ENCODE measurements around the gene IQSEC2.

IQSEC2 gene

GRCh38 chrX:53316860-53317237 is 35.5 kb upstream of the IQSEC2 start:
- no peak overlapping the region for H3K4me3 ChIP-seq (ENCODE audit: low read length)
- H3K9ac ChIP-seq (ENCODE audit: low read length) = no peak overlapping the region
- H3K4me1 ChIP-seq (ENCODE audit: control insufficient read depth, insufficient read depth, low read length) = no peaks in the 10 kb centered on the region
- no peak overlapping the region for H3K27ac ChIP-seq (ENCODE audit: low read depth, low read length)
- peaks cover 31% of the 10 kb centered on the region for H3K27me3 ChIP-seq (ENCODE audit: control insufficient read depth, insufficient read depth, low read length)
- H3K36me3 ChIP-seq (ENCODE audit: control insufficient read depth, insufficient read depth, low read length) = no peaks in the 10 kb centered on the region

DNA sequence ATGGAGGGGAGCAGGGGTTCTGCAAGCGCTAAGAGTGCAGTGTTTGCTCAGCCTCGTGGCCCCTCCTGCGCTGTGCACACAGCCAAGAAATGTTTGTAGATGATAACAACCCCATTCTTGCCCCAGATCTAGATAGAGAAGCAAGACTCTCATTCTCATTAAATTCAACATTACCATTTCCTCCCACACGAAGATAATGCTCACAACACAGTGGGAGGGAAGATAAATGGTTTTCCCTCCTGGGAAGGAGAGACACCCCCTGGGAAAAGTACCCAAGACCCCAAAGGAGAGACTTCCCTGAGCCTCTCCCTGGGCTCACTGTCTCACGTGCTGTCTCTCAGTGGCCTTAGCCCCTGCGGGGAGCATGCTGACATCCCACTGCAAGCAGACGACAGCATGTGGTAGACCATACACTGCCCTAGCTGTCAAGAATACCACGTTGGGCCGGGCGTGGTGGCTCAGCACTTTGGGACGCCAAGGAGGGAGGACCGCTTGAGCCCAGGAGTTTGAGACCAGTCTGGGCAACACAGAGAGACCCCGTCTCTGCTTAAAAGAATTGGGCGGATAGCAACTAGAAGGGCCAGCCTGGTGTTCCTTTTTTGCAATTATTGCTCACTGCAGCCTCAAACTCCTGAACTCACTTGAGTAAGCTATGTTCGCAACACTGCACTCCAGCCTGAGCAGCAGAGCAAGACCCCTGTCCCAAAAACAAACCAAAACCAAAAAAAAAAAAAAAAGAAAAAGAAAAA is 34.9 kb upstream of the IQSEC2 start:
- Histone ChIP-seq H3K4me1 (ENCODE audit: control insufficient read depth, insufficient read depth, low read length) (no peaks in the 10 kb centered on the region), H3K27ac (ENCODE audit: low read depth, low read length) (no peak overlapping the region), H3K27me3 (ENCODE audit: control insufficient read depth, insufficient read depth, low read length) (peaks cover 29% of the 10 kb centered on the region), H3K9ac (ENCODE audit: low read length) (no peak overlapping the region), H3K4me3 (ENCODE audit: low read length) (no peak overlapping the region), H3K36me3 (ENCODE audit: control insufficient read depth, insufficient read depth, low read length) (no peaks in the 10 kb centered on the region)

DNA sequence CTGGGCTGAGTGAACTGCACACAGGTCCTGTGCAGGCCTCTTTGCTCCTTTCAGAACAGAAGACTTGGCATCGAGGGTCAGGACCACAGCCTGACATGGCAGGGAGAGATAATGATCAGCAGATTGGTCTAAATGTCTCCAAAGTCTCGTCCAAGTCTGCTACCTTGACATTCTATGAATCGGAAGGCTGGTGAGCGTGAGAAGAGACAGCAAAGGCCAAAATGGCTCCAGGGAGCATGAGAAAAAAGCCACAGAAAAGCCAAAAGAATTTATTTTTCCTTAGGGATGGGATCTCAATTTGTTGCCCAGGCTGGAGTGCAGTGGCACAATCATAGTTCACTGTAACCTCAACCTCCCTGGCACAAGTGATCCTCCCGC is 32.3 kb upstream of the IQSEC2 start:
- Histone ChIP-seq H3K27ac (ENCODE audit: low read depth, low read length) (no peak overlapping the region), H3K4me3 (ENCODE audit: low read length) (no peak overlapping the region), H3K27me3 (ENCODE audit: control insufficient read depth, insufficient read depth, low read length) (peaks cover 10% of the 10 kb centered on the region), H3K36me3 (ENCODE audit: control insufficient read depth, insufficient read depth, low read length) (no peaks in the 10 kb centered on the region), H3K9ac (ENCODE audit: low read length) (no peak overlapping the region), H3K4me1 (ENCODE audit: control insufficient read depth, insufficient read depth, low read length) (no peaks in the 10 kb centered on the region)

DNA sequence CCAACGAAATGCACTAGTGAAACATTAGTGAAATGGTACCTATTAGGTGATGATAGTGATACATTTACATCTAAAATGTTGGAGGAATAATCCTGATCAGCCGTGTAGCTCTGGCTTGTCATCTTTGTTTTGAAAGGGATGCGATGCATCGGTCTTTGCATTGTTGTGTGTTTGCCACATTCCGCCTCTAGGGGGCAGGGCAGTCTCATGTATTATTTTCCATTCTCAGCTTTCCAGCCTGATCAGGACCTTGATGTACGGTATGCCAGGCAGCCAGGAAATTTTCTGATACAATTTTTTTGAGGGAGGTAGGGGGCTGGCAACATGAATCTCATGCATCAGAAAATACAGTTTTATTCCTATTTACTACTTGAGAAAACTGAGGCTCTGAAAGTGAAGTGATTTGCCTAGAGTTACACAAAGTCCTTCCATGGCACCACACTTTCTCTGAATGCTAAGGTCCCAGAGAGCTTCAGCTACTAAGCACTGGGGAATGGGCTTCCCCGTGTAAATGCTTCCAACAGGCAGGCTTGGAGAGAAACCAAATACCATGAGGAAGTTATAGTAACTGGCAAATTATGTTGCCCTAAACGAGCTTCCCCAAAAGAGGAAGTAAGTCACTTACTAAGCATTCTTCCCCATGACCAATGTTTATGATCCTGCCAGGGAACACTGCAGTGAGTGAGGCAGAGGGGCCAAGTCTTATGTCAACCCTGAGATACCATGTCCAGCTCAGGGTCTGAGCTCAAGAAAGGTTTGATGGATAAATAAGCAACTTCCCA is 31.8 kb upstream of the IQSEC2 start:
- H3K27ac ChIP-seq (ENCODE audit: low read depth, low read length) = no peak overlapping the region
- no peak overlapping the region for H3K4me3 ChIP-seq (ENCODE audit: low read length)
- no peak overlapping the region for H3K9ac ChIP-seq (ENCODE audit: low read length)
- peaks cover 6% of the 10 kb centered on the region for H3K27me3 ChIP-seq (ENCODE audit: control insufficient read depth, insufficient read depth, low read length)
- H3K36me3 ChIP-seq (ENCODE audit: control insufficient read depth, insufficient read depth, low read length) = no peaks in the 10 kb centered on the region
- H3K4me1 ChIP-seq (ENCODE audit: control insufficient read depth, insufficient read depth, low read length) = no peaks in the 10 kb centered on the region

GRCh38 chrX:53309837-53310236 is 28.5 kb upstream of the IQSEC2 start:
- H3K27ac ChIP-seq (ENCODE audit: low read depth, low read length) = no peak overlapping the region
- no peak overlapping the region for H3K4me3 ChIP-seq (ENCODE audit: low read length)
- no peak overlapping the region for H3K9ac ChIP-seq (ENCODE audit: low read length)
- H3K36me3 ChIP-seq (ENCODE audit: control insufficient read depth, insufficient read depth, low read length) = no peaks in the 10 kb centered on the region
- H3K27me3 ChIP-seq (ENCODE audit: control insufficient read depth, insufficient read depth, low read length) = no peaks in the 10 kb centered on the region
- no peaks in the 10 kb centered on the region for H3K4me1 ChIP-seq (ENCODE audit: control insufficient read depth, insufficient read depth, low read length)

GRCh38 chrX:53308836-53309235 is 27.5 kb upstream of the IQSEC2 start:
- H3K36me3 ChIP-seq (ENCODE audit: control insufficient read depth, insufficient read depth, low read length) = no peaks in the 10 kb centered on the region
- no peak overlapping the region for H3K27ac ChIP-seq (ENCODE audit: low read depth, low read length)
- no peak overlapping the region for H3K9ac ChIP-seq (ENCODE audit: low read length)
- H3K27me3 ChIP-seq (ENCODE audit: control insufficient read depth, insufficient read depth, low read length) = no peaks in the 10 kb centered on the region
- H3K4me1 ChIP-seq (ENCODE audit: control insufficient read depth, insufficient read depth, low read length) = no peaks in the 10 kb centered on the region
- no peak overlapping the region for H3K4me3 ChIP-seq (ENCODE audit: low read length)

DNA sequence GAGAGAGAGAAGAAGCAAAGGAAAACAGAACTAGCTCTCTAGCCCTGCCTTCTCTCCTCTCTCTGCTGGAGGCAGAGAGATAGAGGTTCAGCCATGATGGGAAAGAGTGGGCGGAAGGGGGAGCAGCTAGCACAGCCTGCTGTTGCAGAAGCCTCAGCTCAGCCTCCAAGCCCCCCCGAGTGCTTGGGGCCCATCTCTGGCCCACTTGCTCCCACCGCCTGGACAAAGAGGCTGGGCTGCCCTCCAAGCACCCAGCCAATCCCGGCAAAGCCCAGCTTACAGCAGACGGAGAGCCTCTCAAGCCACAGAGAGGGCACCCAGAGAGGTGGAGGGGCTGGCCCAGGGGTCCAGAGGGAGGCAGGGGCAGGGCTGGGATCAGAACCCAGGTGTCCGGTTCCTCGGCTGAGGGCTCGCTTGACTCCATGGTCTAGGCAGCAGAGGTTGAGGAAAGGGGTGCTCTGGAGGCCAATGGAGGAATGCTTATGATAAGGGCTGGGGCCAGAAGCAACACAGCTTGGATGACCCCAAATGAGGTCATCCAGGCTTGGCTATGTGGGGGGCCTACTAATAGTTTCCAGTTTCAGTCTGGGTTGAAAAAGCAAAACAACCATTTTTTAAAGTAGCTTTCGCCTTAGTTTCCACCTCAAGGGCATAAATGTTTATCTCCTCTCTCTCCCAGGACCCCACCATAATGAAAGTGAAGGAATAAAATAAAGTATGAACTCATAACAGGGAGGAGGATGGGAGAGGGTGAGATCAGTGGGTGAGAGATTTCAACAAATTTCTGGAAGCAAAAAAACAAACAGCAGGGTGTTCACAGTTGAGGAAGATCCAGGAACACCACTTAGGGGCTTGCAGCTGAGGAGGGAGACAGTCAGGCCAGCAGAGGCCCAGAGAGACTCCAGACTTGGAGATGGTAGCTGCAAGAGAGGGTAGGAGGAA is 24.9 kb upstream of the IQSEC2 start:
- no peaks in the 10 kb centered on the region for H3K36me3 ChIP-seq (ENCODE audit: control insufficient read depth, insufficient read depth, low read length)
- no peak overlapping the region for H3K9ac ChIP-seq (ENCODE audit: low read length)
- no peaks in the 10 kb centered on the region for H3K27me3 ChIP-seq (ENCODE audit: control insufficient read depth, insufficient read depth, low read length)
- H3K4me3 ChIP-seq (ENCODE audit: low read length) = no peak overlapping the region
- H3K4me1 ChIP-seq (ENCODE audit: control insufficient read depth, insufficient read depth, low read length) = no peaks in the 10 kb centered on the region
- H3K27ac ChIP-seq (ENCODE audit: low read depth, low read length) = no peak overlapping the region

DNA sequence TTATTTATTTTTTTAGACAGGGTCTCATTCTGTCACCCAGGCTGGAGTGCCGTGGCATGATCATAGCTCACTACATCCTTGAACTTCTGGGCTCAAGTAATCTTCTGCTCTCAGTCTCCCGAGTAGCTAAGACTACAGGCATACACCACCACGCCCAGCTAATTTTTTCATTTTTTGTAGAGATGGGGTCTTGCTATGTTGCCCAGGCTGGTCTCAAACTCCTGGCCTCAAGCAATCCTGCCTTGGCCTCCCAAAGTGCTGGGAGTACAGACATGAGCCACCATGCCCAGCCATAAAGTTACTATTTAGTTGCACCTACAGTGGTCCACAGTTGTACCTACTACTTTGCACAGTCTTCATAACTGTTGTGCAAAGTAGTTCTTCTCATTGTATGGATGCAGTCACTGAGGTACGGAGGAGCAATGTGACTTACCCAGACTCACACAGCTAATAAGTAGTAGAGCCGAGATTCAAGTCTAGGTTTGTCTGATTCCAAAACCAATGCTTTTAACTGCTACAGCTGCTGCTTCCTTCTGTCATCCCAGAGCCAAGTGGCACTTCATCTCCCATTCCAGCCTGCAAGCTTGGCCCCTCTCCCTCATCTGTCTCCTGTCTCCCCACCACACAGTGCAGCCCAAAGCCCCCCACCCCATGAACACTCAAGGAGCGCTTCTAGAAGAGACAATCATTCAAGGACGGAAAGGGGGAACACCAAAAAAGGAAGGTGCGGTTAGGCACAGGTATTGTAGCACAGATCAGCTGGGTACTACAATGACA is 24.0 kb upstream of the IQSEC2 start:
- no peak overlapping the region for H3K4me3 ChIP-seq (ENCODE audit: low read length)

GRCh38 chrX:53303195-53303594 is 21.8 kb upstream of the IQSEC2 start:
- no peak overlapping the region for H3K4me3 ChIP-seq (ENCODE audit: low read length)
- H3K27ac ChIP-seq (ENCODE audit: low read depth, low read length) = no peak overlapping the region
- H3K36me3 ChIP-seq (ENCODE audit: control insufficient read depth, insufficient read depth, low read length) = no peaks in the 10 kb centered on the region
- H3K27me3 ChIP-seq (ENCODE audit: control insufficient read depth, insufficient read depth, low read length) = no peaks in the 10 kb centered on the region
- no peak overlapping the region for H3K9ac ChIP-seq (ENCODE audit: low read length)
- no peaks in the 10 kb centered on the region for H3K4me1 ChIP-seq (ENCODE audit: control insufficient read depth, insufficient read depth, low read length)

More for the DNA sequence above, 24.0 kb upstream of the IQSEC2 start:
- H3K27ac ChIP-seq (ENCODE audit: low read depth, low read length) = no peak overlapping the region
- no peak overlapping the region for H3K9ac ChIP-seq (ENCODE audit: low read length)
- no peaks in the 10 kb centered on the region for H3K4me1 ChIP-seq (ENCODE audit: control insufficient read depth, insufficient read depth, low read length)
- no peaks in the 10 kb centered on the region for H3K36me3 ChIP-seq (ENCODE audit: control insufficient read depth, insufficient read depth, low read length)
- H3K27me3 ChIP-seq (ENCODE audit: control insufficient read depth, insufficient read depth, low read length) = no peaks in the 10 kb centered on the region

- no peak overlapping the region for H3K27ac ChIP-seq (ENCODE audit: low read depth, low read length)
- no peaks in the 10 kb centered on the region for H3K27me3 ChIP-seq (ENCODE audit: control insufficient read depth, insufficient read depth, low read length)
- H3K36me3 ChIP-seq (ENCODE audit: control insufficient read depth, insufficient read depth, low read length) = no peaks in the 10 kb centered on the region
- no peaks in the 10 kb centered on the region for H3K4me1 ChIP-seq (ENCODE audit: control insufficient read depth, insufficient read depth, low read length)
- H3K4me3 ChIP-seq (ENCODE audit: low read length) = no peak overlapping the region
- no peak overlapping the region for H3K9ac ChIP-seq (ENCODE audit: low read length)
Observed at GRCh38 chrX:53300157-53300556, 18.8 kb upstream of the IQSEC2 start.

DNA sequence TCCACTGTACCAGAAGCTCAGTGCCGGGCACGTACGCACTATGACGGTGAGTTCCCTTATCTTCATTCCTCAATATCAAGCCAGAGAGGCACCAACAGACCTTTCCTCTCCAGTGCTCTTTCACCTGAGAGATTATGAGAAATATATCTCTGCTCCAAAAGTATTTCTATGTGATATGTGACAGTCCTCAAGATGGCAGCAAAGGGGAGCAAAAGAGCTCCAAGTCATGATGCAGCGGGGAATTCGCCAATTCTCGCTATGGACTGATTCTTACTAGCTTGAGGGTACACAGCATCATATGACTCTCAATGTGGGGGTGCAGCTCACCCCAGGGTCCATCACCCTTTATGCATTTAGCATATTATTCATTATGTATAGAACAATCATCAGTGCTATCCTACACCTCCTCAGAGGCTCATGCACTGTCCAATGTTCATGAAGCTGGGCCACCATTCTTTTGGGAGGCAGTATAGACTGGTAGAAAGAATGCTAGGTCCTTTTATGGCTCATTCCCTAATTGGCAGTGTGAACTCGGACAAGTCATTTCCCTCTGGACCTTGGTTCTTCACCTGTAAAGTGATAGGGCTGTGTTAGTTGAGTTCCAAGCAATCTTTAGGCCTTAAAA is 12.8 kb upstream of the IQSEC2 start:
- no peaks in the 10 kb centered on the region for H3K36me3 ChIP-seq (ENCODE audit: control insufficient read depth, insufficient read depth, low read length)
- H3K27me3 ChIP-seq (ENCODE audit: control insufficient read depth, insufficient read depth, low read length) = no peaks in the 10 kb centered on the region
- no peak overlapping the region for H3K9ac ChIP-seq (ENCODE audit: low read length)
- no peaks in the 10 kb centered on the region for H3K4me1 ChIP-seq (ENCODE audit: control insufficient read depth, insufficient read depth, low read length)
- H3K4me3 ChIP-seq (ENCODE audit: low read length) = no peak overlapping the region
- no peak overlapping the region for H3K27ac ChIP-seq (ENCODE audit: low read depth, low read length)

Data from rectal smooth muscle tissue (tissue), 1 donor.